Measurements from ENCODE around the gene RABGEF1. TPM values are rescaled to one million over a fixed set of nuclear protein-coding genes. Genes with fewer than 3 reads are reported as not detected.

The RABGEF1 gene
- 23.6 to 29.1 TPM (median 27.0 TPM) in 5 replicates for total RNA-seq (2022; extraction: Qiagen RNA extraction)

GRCh38 chr7:66740302-66740979 is at the start of gene RABGEF1:
RABGEF1 (plus strand) TSS chr7:66740733; CDS start chr7:66771900, 31,167 bp downstream.

Other genes with a start within 250 kb of the RABGEF1 start
- 4.2 to 7.4 TPM (median 5.6 TPM) in 5 replicates for gene KCTD7, start 111.9 kb upstream of the RABGEF1 start, total RNA-seq (2022; extraction: Qiagen RNA extraction)
- gene TMEM248, start 180.5 kb downstream of the RABGEF1 start, total RNA-seq (2022; extraction: Qiagen RNA extraction) = 80.3 to 97.9 TPM (median 93.8 TPM) in 5 replicates

Data from A549 treated with dexamethasone at 1 μM for 4 hours (cell line).